Cerebellar cortex (tissue), 1 donor: ENCODE results near the gene SLC25A25.
A peak's percentile ranks its signal among the peaks of the same experiment; 100 is the strongest.

Experiments
- DNase-seq: peaks from one replicate; pipeline ENCODE4 v3.0.0-alpha.2; 2015; ENCODE audit warnings: low spot score

The SLC25A25 gene

DNA sequence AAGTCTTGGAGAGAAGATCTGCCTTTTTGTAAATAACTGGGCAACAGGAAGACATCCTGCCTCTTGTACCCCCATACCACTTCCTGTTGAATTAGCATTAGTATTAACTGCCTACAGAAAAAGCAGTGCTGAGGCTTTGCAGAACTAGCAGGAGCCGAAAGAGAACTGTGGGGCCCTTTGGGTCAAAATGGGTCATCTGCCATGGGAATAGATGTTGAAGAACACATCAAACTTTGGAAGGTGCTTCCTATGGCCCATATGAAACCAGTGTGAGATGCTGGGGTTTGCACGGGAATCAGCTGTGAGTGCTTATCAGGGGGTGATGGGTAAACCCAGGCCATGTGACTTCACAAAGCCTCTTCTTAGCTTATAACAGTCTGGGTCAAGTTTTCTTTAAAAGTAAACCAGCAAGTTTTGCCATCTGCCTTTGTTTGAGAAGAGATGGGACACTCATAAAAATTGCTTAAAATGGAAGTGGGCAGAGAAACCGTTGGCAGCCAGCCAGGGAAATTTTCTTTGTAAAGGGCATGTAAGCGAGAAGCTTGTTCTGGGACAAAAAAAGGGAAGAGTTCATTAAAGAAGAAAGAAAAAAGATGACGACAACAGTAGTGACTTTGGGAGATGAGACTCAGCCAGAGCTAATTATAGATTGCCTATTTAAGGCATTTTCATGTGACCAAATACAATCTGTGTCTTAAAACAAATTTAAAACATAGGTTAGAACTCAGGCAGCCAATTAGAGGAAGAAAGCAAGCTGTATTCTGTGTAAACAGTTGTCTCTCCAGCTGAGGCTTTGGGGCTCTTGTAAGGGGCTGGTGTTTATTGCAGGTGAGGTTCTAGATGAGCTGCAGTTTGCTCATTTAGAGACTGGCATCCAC, 4.4 kb downstream of the SLC25A25 start:
- DNase-seq: peak; percentile 45

- no peak for DNase-seq
These were observed 5.3 kb downstream of the SLC25A25 start for GRCh38 chr9:128073253-128073886.

DNA sequence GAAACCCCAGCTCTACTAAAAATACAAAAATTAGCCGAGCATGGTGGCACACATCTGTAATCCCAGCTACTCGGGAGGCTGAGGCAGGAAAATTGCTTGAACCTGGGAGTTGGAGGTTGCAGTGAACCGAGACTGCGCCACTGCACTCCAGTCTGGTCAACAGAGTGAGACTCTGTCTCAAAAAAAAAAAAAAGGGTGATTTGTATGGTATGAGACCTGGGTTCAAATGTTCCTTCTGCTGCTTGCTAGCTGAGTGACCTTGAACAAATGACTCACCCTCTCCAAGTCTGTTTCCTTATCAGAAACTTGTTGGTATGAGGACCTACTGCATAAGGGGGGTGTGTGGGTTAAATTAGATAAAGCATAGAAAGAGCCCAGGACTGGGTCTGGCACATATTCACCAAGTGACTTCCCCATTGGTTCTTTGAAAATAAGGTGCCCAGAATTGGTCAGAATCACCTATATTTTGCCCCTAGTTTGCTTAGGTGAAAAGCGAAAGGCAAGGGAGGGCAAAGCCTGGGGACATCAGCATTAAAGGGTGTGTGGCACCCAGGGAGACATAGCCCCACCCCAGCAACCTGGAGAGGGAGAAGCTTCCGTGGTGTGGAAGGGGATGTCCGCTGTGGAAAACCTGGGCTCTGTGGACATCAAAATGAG, 9.9 kb downstream of the SLC25A25 start:
- no peak for DNase-seq

GRCh38 chr9:128078504-128079434, 10.7 kb downstream of the SLC25A25 start:
- DNase-seq: no peak

- no peak for DNase-seq
These were observed 12.2 kb downstream of the SLC25A25 start for GRCh38 chr9:128080206-128080605.

GRCh38 chr9:128081056-128081455, 13.0 kb downstream of the SLC25A25 start:
- DNase-seq: no peak

DNA sequence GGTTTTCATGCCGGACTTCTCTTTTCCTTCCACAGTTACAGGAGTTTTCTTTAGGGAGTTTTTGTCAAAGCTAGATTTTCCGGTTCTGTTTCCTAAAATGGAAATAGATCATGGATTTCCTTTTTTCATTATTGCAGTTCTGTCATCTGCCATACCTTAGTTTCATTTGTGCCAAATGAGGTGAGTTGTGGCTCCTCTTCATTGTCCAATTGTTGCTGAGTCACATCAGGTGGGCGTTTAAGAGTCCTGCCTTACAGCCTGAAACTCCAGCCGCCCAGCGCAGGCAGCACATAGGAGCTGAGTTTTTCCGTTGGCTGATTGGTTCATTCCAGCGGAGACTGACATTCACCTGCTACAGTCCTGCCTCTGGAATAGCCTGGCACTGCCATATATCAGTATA, 14.1 kb downstream of the SLC25A25 start:
- no peak for DNase-seq

- no peak for DNase-seq
These were observed 16.7 kb downstream of the SLC25A25 start for GRCh38 chr9:128084746-128085145.

- no peak for DNase-seq
These were observed 17.9 kb downstream of the SLC25A25 start for GRCh38 chr9:128085943-128086342.

DNA sequence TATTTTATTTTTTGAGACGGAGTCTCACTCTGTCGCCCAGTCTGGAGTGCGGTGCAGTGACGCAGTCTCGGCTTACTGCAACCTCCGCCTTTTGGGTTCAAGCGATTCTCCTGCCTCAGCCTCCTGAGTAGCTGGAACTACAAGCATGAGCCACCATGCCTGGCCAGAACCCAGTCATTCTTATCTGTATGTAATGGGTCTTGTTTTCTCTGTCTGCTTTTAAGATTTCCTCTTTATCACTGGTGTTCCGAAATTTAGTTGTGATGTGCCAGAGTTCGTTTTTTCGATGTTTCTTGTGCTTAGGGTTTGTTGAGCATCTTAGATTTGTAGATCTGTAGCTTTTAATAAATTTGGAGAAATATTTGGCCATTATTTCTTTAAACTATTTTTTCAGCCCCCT, 19.2 kb downstream of the SLC25A25 start:
- no peak for DNase-seq

GRCh38 chr9:128088253-128088945, 20.4 kb downstream of the SLC25A25 start:
- DNase-seq: no peak

DNA sequence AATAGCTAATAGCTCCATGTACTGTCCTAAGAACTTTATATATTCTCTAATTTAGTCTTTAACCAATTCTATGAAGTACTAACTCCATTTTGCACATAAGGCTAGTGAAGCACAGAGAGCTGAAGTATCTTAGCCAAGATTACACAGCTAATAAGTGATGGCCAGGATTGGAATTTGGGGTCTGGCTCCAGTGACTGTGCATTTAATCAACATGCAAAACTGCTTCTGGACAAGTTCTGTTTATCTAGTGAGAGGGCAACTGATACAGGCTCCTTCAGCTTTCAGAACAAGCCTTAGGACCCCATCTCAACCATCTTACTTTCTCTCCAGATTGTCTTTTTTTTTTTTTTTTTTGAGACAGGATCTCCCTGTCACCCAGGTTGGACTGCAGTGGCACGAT, 21.3 kb downstream of the SLC25A25 start:
- DNase-seq: no peak

- peak; percentile 98 for DNase-seq
These were observed 23.1 kb downstream of the SLC25A25 start for GRCh38 chr9:128091144-128091543.

GRCh38 chr9:128091571-128091970, 23.5 kb downstream of the SLC25A25 start:
- no peak for DNase-seq

- DNase-seq: no peak
These were observed 24.4 kb downstream of the SLC25A25 start for GRCh38 chr9:128092199-128092977.

DNA sequence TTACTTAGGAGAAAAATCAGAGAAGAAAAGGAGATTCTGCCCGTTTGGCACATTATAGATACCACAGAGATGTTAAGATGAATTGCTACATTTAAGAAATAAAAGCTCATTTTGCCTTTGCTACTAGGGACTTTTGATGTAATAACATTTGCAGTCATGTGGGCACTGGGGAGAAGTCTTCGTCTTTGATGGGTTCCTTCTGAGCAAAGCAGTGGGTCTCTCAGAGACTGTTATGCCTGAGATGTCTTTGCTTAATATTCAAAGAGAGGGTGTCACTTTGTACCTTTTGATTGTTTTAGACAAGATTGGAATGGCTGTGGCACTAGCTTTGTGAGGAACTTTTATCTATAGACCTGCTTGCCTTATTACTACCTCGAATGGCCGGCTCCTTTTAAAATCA, 25.0 kb downstream of the SLC25A25 start:
- DNase-seq: no peak

GRCh38 chr9:128094166-128094949, 26.3 kb downstream of the SLC25A25 start:
- DNase-seq: peak; percentile 98

DNA sequence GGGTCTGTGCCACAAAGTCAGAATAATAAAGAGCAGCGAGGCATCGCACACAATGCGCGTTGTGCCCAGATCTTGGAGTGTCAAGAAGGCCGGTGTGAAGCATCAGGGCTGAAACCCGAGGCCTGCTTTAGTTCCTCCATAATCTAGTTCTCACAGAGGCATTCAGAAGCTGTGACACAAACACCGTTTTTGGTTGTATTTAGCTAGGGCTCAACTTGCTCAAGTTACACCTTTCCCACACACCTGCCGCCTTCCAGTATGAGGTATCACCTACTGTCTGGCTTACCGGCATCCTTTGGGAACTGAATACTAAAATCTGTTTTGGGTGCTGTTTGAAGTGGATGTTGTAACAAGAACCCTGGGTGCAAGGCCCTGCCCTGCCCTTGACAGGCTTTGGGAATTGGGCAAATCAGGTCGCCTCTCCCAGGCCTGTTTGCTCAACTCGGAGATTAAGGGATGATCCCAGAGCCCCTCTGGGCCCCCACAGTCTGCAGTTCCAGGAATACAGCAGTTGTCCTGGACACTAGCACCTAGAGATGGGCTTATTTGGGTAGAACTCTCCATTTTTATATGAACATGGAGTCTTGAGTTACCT, 27.0 kb downstream of the SLC25A25 start:
- DNase-seq: no peak
